ENCODE measurements around the gene E2F8. TPM values are rescaled to one million over a fixed set of nuclear protein-coding genes. Genes with fewer than 3 reads are reported as not detected.

E2F8 gene
- total and polyA plus RNA-seq, 2 donors (not counting 1 experiment from before 2014, with no cell fraction given): 0.17 to 0.94 TPM

DNA sequence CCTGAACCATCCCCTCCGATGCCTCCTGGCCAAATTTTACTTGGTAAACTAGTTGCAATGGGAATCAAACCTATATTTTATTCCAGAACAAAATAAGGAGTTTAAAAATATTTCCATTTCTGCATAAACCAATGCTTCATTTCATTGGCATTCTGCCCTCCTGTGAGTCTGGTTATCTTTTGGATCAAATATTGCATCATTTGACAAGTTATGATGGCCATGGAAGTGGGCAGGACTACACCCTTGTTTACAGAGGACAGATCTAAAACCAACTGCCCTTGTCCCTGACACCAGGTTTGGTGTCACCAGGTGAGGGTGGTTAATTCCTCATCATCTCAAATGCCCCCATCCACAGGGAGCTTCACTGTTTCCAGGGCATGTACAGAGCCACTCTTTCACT lies 28.2 kb upstream of the E2F8 start:
- TF ChIP-seq CTCF (conservative IDR thresholded peaks at IDR 0.05 in 1 of 2, IDR thresholded peaks at IDR 0.05 in 1 of 2; ENCODE audit: low read depth in 1 of 2, low read length in 2 of 2): no peak
- no peak for TF ChIP-seq EZH2 (IDR thresholded peaks at IDR 0.05; ENCODE audit: low read length, missing control alignments)
- Histone ChIP-seq H3K36me3 (ENCODE audit: control insufficient read depth, insufficient read depth, low read length) (no peaks in the 10 kb centered on the region), H3K27me3 (ENCODE audit: control insufficient read depth, insufficient read depth, low read length) (peaks cover 22% of the 10 kb centered on the region), H3K9me3 (ENCODE audit: control insufficient read depth, insufficient read depth, low read depth, low read length) (no peaks in the 10 kb centered on the region), H2AFZ (ENCODE audit: low read length) (no peak overlapping the region), H4K20me1 (ENCODE audit: control insufficient read depth, extremely low read depth, insufficient read depth, low read length) (no peaks in the 10 kb centered on the region), H3K79me2 (ENCODE audit: control insufficient read depth, insufficient read depth, low read length) (no peaks in the 10 kb centered on the region), H3K27ac (ENCODE audit: insufficient read depth, low read length) (no peak overlapping the region), H3K4me2 (ENCODE audit: extremely low read depth, insufficient read depth, low read length) (no peak overlapping the region), H3K4me3 (replicated peaks in 1 of 4; ENCODE audit: control extremely low read depth in 1 of 4, insufficient read depth in 1 of 4, low read depth in 3 of 4, low read length in 4 of 4) (no peak overlapping the region), H3K9ac (ENCODE audit: insufficient read depth, low read length) (no peak overlapping the region), H3K4me1 (ENCODE audit: control insufficient read depth, extremely low read depth, insufficient read depth, low read length) (no peaks in the 10 kb centered on the region)
- no peak for DNase-seq (ENCODE audit: low read depth in 2 of 2)

GRCh38 chr11:19267567-19267966 lies 26.8 kb upstream of the E2F8 start:
- no peaks in the 10 kb centered on the region for H3K79me2 ChIP-seq (ENCODE audit: control insufficient read depth, insufficient read depth, low read length)
- H3K36me3 ChIP-seq (ENCODE audit: control insufficient read depth, insufficient read depth, low read length): no peaks in the 10 kb centered on the region
- no peak overlapping the region for H3K9ac ChIP-seq (ENCODE audit: insufficient read depth, low read length)
- H3K4me3 ChIP-seq (replicated peaks in 1 of 4; ENCODE audit: control extremely low read depth in 1 of 4, insufficient read depth in 1 of 4, low read depth in 3 of 4, low read length in 4 of 4): no peak overlapping the region
- no peak for DNase-seq (ENCODE audit: low read depth in 2 of 2)
- no peak overlapping the region for H3K4me2 ChIP-seq (ENCODE audit: extremely low read depth, insufficient read depth, low read length)
- no peak overlapping the region for H2AFZ ChIP-seq (ENCODE audit: low read length)
- no peak for TF ChIP-seq EZH2 (IDR thresholded peaks at IDR 0.05; ENCODE audit: low read length, missing control alignments)
- no peak for TF ChIP-seq CTCF (conservative IDR thresholded peaks at IDR 0.05 in 1 of 2, IDR thresholded peaks at IDR 0.05 in 1 of 2; ENCODE audit: low read depth in 1 of 2, low read length in 2 of 2)
- no peaks in the 10 kb centered on the region for H3K9me3 ChIP-seq (ENCODE audit: control insufficient read depth, insufficient read depth, low read depth, low read length)
- H3K4me1 ChIP-seq (ENCODE audit: control insufficient read depth, extremely low read depth, insufficient read depth, low read length): no peaks in the 10 kb centered on the region
- H4K20me1 ChIP-seq (ENCODE audit: control insufficient read depth, extremely low read depth, insufficient read depth, low read length): no peaks in the 10 kb centered on the region
- H3K27me3 ChIP-seq (ENCODE audit: control insufficient read depth, insufficient read depth, low read length): peaks cover 22% of the 10 kb centered on the region
- no peak overlapping the region for H3K27ac ChIP-seq (ENCODE audit: insufficient read depth, low read length)

GRCh38 chr11:19263333-19263732 lies 22.6 kb upstream of the E2F8 start:
- H3K79me2 ChIP-seq (ENCODE audit: control insufficient read depth, insufficient read depth, low read length): no peaks in the 10 kb centered on the region
- H4K20me1 ChIP-seq (ENCODE audit: control insufficient read depth, extremely low read depth, insufficient read depth, low read length): no peaks in the 10 kb centered on the region
- H3K4me2 ChIP-seq (ENCODE audit: extremely low read depth, insufficient read depth, low read length): no peak overlapping the region
- no peaks in the 10 kb centered on the region for H3K36me3 ChIP-seq (ENCODE audit: control insufficient read depth, insufficient read depth, low read length)
- H3K27ac ChIP-seq (ENCODE audit: insufficient read depth, low read length): no peak overlapping the region
- no peak overlapping the region for H3K4me3 ChIP-seq (replicated peaks in 1 of 4; ENCODE audit: control extremely low read depth in 1 of 4, insufficient read depth in 1 of 4, low read depth in 3 of 4, low read length in 4 of 4)
- H3K9ac ChIP-seq (ENCODE audit: insufficient read depth, low read length): no peak overlapping the region
- no peak for DNase-seq (ENCODE audit: low read depth in 2 of 2)
- H2AFZ ChIP-seq (ENCODE audit: low read length): no peak overlapping the region
- H3K27me3 ChIP-seq (ENCODE audit: control insufficient read depth, insufficient read depth, low read length): peaks cover 19% of the 10 kb centered on the region
- no peaks in the 10 kb centered on the region for H3K9me3 ChIP-seq (ENCODE audit: control insufficient read depth, insufficient read depth, low read depth, low read length)
- no peak for TF ChIP-seq CTCF (conservative IDR thresholded peaks at IDR 0.05 in 1 of 2, IDR thresholded peaks at IDR 0.05 in 1 of 2; ENCODE audit: low read depth in 1 of 2, low read length in 2 of 2)
- TF ChIP-seq EZH2 (IDR thresholded peaks at IDR 0.05; ENCODE audit: low read length, missing control alignments): no peak
- no peaks in the 10 kb centered on the region for H3K4me1 ChIP-seq (ENCODE audit: control insufficient read depth, extremely low read depth, insufficient read depth, low read length)

Data from fibroblast of lung (primary cell).